ENCODE measurements around the gene KLHL7.

KLHL7 gene

GRCh38 chr7:23212841-23213240 is 107.3 kb downstream of the KLHL7 start:
- no peak for TF ChIP-seq CTCF (IDR thresholded peaks at IDR 0.05; ENCODE audit: low read length, missing control alignments)
- DNase-seq (ENCODE audit: low read depth) = no peak
- H3K4me3 ChIP-seq (replicated peaks; ENCODE audit: low read depth, low read length) = no peak overlapping the region

- H3K4me3 ChIP-seq (replicated peaks; ENCODE audit: low read depth, low read length) = no peak overlapping the region
- no peak for TF ChIP-seq CTCF (IDR thresholded peaks at IDR 0.05; ENCODE audit: low read length, missing control alignments)
- DNase-seq (ENCODE audit: low read depth) = no peak
Measured at GRCh38 chr7:23213755-23214154, 108.2 kb downstream of the KLHL7 start.

DNA sequence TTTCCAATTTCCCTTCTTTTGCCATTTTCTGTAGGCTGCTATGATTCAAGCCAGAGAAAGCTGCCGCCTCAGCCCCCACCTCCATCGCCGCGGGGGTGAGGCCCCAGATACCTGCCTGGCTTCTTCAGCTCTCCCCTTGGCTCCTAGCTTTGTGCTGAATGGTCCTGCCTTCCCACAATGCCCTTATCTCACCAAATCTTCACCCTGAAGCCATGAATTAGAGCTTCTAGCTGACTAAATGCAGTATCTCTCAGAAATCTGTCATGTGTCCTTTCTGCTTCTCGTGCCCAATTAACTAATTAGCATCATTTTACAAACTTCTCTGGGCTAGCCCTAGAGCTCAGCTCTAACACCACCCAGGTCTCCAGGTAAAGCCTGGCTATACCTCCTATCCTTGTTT is 108.8 kb downstream of the KLHL7 start:
- DNase-seq (ENCODE audit: low read depth) = no peak
- TF ChIP-seq CTCF (IDR thresholded peaks at IDR 0.05; ENCODE audit: low read length, missing control alignments) = no peak
- H3K4me3 ChIP-seq (replicated peaks; ENCODE audit: low read depth, low read length) = no peak overlapping the region

DNA sequence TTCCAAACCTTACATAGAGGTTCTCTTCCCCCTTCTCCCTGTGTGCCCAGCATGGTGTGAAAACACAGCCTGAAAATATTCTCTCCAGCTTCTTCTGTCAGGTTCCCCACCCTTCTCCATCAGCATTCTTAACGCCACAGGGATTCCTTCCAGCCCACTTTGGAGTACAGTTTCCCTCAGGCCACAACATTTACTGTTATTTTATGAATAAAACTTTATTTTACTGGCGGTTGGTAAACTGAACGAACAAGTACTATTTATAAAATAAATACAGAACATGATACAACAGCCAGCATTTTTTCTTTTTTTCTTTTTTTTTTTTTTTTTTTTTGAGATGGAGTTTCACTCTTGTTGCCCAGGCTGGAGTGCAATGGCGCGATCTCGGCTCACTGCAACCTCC is 109.4 kb downstream of the KLHL7 start:
- TF ChIP-seq CTCF (IDR thresholded peaks at IDR 0.05; ENCODE audit: low read length, missing control alignments) = no peak
- DNase-seq (ENCODE audit: low read depth) = no peak
- H3K4me3 ChIP-seq (replicated peaks; ENCODE audit: low read depth, low read length) = no peak overlapping the region

DNA sequence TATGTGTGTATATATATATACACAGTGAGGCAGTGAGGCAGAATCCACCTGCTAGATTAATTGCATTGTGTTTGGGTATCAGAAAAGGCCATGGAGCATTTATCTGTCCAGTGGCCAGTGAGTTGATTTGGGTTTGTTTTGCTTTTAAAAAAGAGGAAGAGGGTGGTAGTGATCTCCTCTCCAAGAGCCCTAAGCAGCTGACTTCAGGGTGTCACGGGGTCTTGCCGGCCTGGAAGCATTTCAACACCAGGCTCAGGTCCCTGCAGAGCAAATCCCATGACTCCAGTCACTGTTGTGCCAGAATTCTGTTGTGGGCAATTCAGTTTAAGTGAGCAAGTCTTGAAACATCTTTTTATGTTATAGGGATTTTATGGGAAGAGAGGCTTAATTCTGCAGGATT is 110.4 kb downstream of the KLHL7 start:
- DNase-seq (ENCODE audit: low read depth) = no peak
- no peak for TF ChIP-seq CTCF (IDR thresholded peaks at IDR 0.05; ENCODE audit: low read length, missing control alignments)
- H3K4me3 ChIP-seq (replicated peaks; ENCODE audit: low read depth, low read length) = no peak overlapping the region

DNA sequence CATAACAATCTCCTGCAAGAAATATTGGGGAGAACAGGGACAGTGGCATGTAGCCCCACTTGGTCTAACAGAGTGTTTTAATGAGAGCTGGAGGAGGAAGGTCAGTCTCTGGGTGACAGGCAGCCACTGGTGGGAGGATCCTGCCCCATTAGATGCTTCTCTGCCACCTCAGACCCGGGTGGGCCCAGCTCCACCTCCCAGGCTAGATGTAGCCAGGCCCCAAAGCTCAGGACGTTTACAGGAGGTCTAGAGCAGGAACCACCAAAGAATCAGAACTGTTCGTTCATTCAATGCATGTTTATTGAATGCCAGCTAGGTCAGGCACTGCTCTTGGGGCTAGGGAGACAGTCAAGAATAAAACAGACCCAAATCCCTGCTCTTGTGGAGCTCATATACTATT is 112.6 kb downstream of the KLHL7 start:
- no peak overlapping the region for H3K4me3 ChIP-seq (replicated peaks; ENCODE audit: low read depth, low read length)
- no peak for DNase-seq (ENCODE audit: low read depth)
- TF ChIP-seq CTCF (IDR thresholded peaks at IDR 0.05; ENCODE audit: low read length, missing control alignments) = no peak

DNA sequence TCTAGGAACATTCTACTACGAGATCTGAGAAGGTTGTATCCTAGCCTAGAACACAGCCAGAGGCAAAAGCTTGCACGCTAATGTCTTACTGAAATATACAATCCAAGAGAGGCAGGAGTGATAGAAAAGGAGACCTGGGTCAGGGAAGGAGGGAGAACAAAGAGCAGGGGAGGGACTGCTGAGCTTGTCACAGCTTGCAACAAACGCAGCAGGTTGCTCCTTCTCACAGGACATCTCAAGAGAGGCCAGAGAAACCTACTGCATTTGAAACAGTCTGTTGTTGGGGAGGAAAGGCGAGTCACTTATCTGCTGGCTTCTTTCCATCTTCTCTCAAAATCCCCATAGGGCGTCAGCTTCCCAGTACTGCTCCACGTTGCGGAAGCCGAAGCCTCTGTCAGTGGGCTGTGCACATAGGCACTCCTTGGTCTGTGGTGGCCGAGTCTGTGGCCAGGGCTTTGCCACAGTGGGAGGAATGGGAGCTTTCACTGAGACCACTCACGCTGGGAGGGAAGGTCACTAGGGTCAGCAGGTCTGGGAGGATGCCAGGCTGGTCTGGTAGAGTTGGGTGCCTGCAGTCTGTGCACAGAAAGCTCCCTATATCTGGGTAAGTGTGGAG is 115.2 kb downstream of the KLHL7 start:
- TF ChIP-seq CTCF (IDR thresholded peaks at IDR 0.05; ENCODE audit: low read length, missing control alignments) = no peak
- H3K4me3 ChIP-seq (replicated peaks; ENCODE audit: low read depth, low read length) = no peak overlapping the region
- peak; percentile 7 for DNase-seq (ENCODE audit: low read depth)
